HepG2 (cell line): ENCODE results near the gene S1PR2. TPM values are rescaled to one million over a fixed set of nuclear protein-coding genes. Genes with fewer than 3 reads are reported as not detected.
A peak's percentile ranks its signal among the peaks of the same experiment; 100 is the strongest.

Experiments used
- ATAC-seq: fragments of 200-7000 bp; cut with Tn5 transposase; 3 replicates; pipeline ENCODE4 v1.9.1; 2020; ENCODE audit warnings: mild to moderate bottlenecking, moderate library complexity
- BruUV-seq: library from RNA; stranded (reverse); fragments of 400-500 nt; replicated peaks from 2 replicates; lab custom pipeline; 2021; lab: Mats Ljungman, UMichigan
- CTCF ChIA-PET: fragments of 300-600 bp; formaldehyde crosslinking; extraction: SDS; loops from one replicate; lab custom pipeline; 2021; ENCODE audit warnings: low total read pairs, inconsistent platforms, low intra/inter-chr PET ratio; lab: Yijun Ruan, JAX
- POLR2A ChIA-PET: fragments of 350-600 bp; sonication (Branson Sonifier 250); formaldehyde crosslinking; loops from one replicate; lab custom pipeline; 2020; ENCODE audit warnings: antibody characterized with exemption, inconsistent platforms; lab: Yijun Ruan, JAX
- DNase-seq: peaks from one replicate; pipeline ENCODE4 v3.0.0-alpha.2; 2015; ENCODE audit warnings: low spot score
- FAIRE-seq: peaks from 3 replicates; lab custom pipeline; 2011; peaks lifted over from hg19 to GRCh38; lab: Jason Lieb, UNC
- H2AFZ ChIP-seq: one replicate; pipeline ENCODE4 v1.6.1; 2011; ENCODE audit warnings: low read length, inconsistent platforms
- H3K27ac ChIP-seq: fragments of 300-600 bp; 3 replicates; pipeline ENCODE4 v1.8.0; 2011; ENCODE audit warnings: mixed run types, mild to moderate bottlenecking, mixed read lengths, low read length, inconsistent platforms; ENCODE audit not compliant: insufficient read depth; ENCODE audit errors: extremely low read length
- H3K27me3 ChIP-seq, 2 experiments: fragments of 200-600 bp in 1 of 2; 2 replicates in 1 of 2; 3 replicates in 1 of 2; pipeline versions ENCODE4 v1.6.0 to v1.8.0; 2011; ENCODE audit warnings: low read length in 2 of 2, mild to moderate bottlenecking in 2 of 2, moderate library complexity in 2 of 2, inconsistent platforms in 1 of 2; ENCODE audit not compliant: insufficient read depth in 2 of 2, control insufficient read depth in 1 of 2
- H3K36me3 ChIP-seq, 2 experiments: fragments of 200-600 bp in 1 of 2; replicated peaks in 1 of 2; 2 replicates in 1 of 2; 3 replicates in 1 of 2; pipeline versions ENCODE4 v1.5.1 to v1.8.0; 2011; ENCODE audit warnings: low read length in 2 of 2, inconsistent platforms in 1 of 2; ENCODE audit not compliant: insufficient read depth in 2 of 2, control insufficient read depth in 1 of 2
- H3K4me1 ChIP-seq: 2 replicates; pipeline ENCODE4 v1.5.1; 2012; ENCODE audit warnings: low read length, inconsistent platforms; ENCODE audit not compliant: insufficient read depth
- H3K4me2 ChIP-seq: 2 replicates; pipeline ENCODE4 v1.6.0; 2011; ENCODE audit warnings: low read depth, low read length, inconsistent platforms
- H3K4me3 ChIP-seq, 3 experiments: fragments of 200-600 bp in 1 of 3; sonication (generic), shearing (Covaris generic) in 1 of 3; replicated peaks in 1 of 3; 2 replicates each; pipeline ENCODE4 v1.5.1; 2011 to 2016; ENCODE audit warnings: low read length in 3 of 3, inconsistent platforms in 2 of 3, low read depth in 2 of 3, mild to moderate bottlenecking in 2 of 3, control low read depth in 1 of 3, mixed read lengths in 1 of 3; ENCODE audit not compliant: insufficient read depth in 1 of 3
- H3K79me2 ChIP-seq: one replicate; pipeline ENCODE4 v1.6.1; 2011; ENCODE audit warnings: low read length, inconsistent platforms; ENCODE audit not compliant: insufficient read depth
- H3K9ac ChIP-seq: 2 replicates; pipeline ENCODE4 v1.6.0; 2011; ENCODE audit warnings: mild to moderate bottlenecking, low read depth, low read length, inconsistent platforms; ENCODE audit not compliant: insufficient read depth
- H3K9me3 ChIP-seq: 2 replicates; pipeline ENCODE4 v1.5.1; 2012; ENCODE audit warnings: mild to moderate bottlenecking, low read length
- H4K20me1 ChIP-seq: 2 replicates; pipeline ENCODE4 v1.6.0; 2011; ENCODE audit warnings: inconsistent platforms, mild to moderate bottlenecking, low read length, moderate library complexity; ENCODE audit not compliant: insufficient read depth
- AGO2 ChIP-seq: fragments of 200-400 bp; formaldehyde crosslinking; optimal IDR thresholded peaks from 2 replicates; pipeline ENCODE3; 2017; ENCODE audit warnings: mild to moderate bottlenecking, low read depth, low read length, moderate library complexity
- HNRNPLL ChIP-seq: fragments of 200-400 bp; formaldehyde crosslinking; IDR thresholded peaks from 2 replicates; pipeline ENCODE4 v1.6.1; 2017; ENCODE audit warnings: mild to moderate bottlenecking, low read depth, low read length; ENCODE audit not compliant: poor library complexity, severe bottlenecking
- KAT2B ChIP-seq: fragments of 150-350 bp; IDR thresholded peaks from 2 replicates; pipeline ENCODE4 v1.6.1; 2014; ENCODE audit warnings: low read depth, low read length, borderline replicate concordance
- KDM3A ChIP-seq: IDR thresholded peaks from 2 replicates; pipeline ENCODE4 v1.6.1; 2018; ENCODE audit warnings: low read depth, missing compliant biosample characterization
- NONO ChIP-seq, 2 experiments: fragments of 450-650 bp in 1 of 2; sonication (generic) in 1 of 2; formaldehyde crosslinking in 1 of 2; IDR thresholded peaks in 1 of 2; conservative IDR thresholded peaks in 1 of 2; 2 replicates each; pipeline versions ENCODE4 v1.6.1 to v1.8.0; 2017 to 2022; ENCODE audit warnings: mild to moderate bottlenecking in 1 of 2, missing genetic modification reagents in 1 of 2, moderate library complexity in 1 of 2
- RAD21 ChIP-seq: fragments of 450-650 bp; formaldehyde crosslinking; IDR thresholded peaks from 2 replicates; pipeline ENCODE4 v1.5.0; 2020; ENCODE audit warnings: mild to moderate bottlenecking
- SAP130 ChIP-seq: IDR thresholded peaks from 2 replicates; pipeline ENCODE4 v1.6.1; 2016; ENCODE audit warnings: low read depth
- SMC3 ChIP-seq: IDR thresholded peaks from 2 replicates; pipeline ENCODE4 v1.6.1; 2011; ENCODE audit warnings: low read length, improper control_type of control experiment
- SP1 ChIP-seq, 2 experiments: fragments of 450-650 bp in 1 of 2; sonication (generic) in 1 of 2; formaldehyde crosslinking in 1 of 2; IDR thresholded peaks; 2 replicates each; pipeline versions ENCODE4 v1.4.0 to v1.6.1; 2016 to 2020; ENCODE audit warnings: missing genetic modification reagents in 1 of 2
- SP2 ChIP-seq: sonication (generic); formaldehyde crosslinking; IDR thresholded peaks from 2 replicates; pipeline ENCODE4 v1.5.1; 2020; ENCODE audit warnings: mild to moderate bottlenecking, missing genetic modification reagents
- STAG1 ChIP-seq: sonication (generic); formaldehyde crosslinking; IDR thresholded peaks from 2 replicates; pipeline ENCODE4 v1.4.0; 2020; ENCODE audit warnings: missing genetic modification reagents
- ZGPAT ChIP-seq: IDR thresholded peaks from 2 replicates; pipeline ENCODE4 v1.6.1; 2016; ENCODE audit warnings: mild to moderate bottlenecking
- ZNF362 ChIP-seq: sonication (generic); formaldehyde crosslinking; IDR thresholded peaks from 2 replicates; pipeline ENCODE4 v1.4.0; 2020; ENCODE audit warnings: missing genetic modification reagents, mild to moderate bottlenecking, borderline replicate concordance
- ZNF687 ChIP-seq: sonication (generic); formaldehyde crosslinking; IDR thresholded peaks from 2 replicates; pipeline ENCODE4 v1.5.1; 2020; ENCODE audit warnings: mild to moderate bottlenecking, missing genetic modification reagents, moderate library complexity
- WGBS: methylation state at CpG from one replicate; pipeline ENCODE4 v1.1.6; 2017; ENCODE audit warnings: low lambda C conversion rate; 5-methylcytosine and 5-hydroxymethylcytosine counted together
- in situ Hi-C: cut with HindIII; loops from 2 replicates; pipeline ENCODE4 v1.10.0; 2017; ENCODE audit warnings: low pct_unique_long_range_greater_than_20kb; ENCODE audit not compliant: extremely low pct_ligation_motif_present
- intact Hi-C: fragments of 100-400 bp; cut with micrococcal nuclease; formaldehyde crosslinking; loops from one replicate; pipeline ENCODE4 v1.10.0; 2022; ENCODE audit not compliant: unreplicated experiment
- polyA plus RNA-seq, 8 experiments: library from polyadenylated mRNA; depleted of rRNA in 3 of 8; stranded (reverse) in 7 of 8; unstranded in 1 of 8; fragments of >200 nt; fragmentation: Illumina TruSeq in 4 of 8; extraction: Trizol in 4 of 8; gene quantifications; 2 replicates each; pipeline versions ENCODE4 v1.2.1 to v1.2.3, GENCODE V29; 2011 to 2016; ENCODE audit warnings: low read depth in 4 of 8, missing spikeins in 1 of 8, mixed read lengths in 1 of 8; ENCODE audit not compliant: insufficient read depth in 1 of 8
- total RNA-seq, 5 experiments: library from RNA; depleted of rRNA; stranded (reverse); fragments of >200 nt; fragmentation: Illumina TruSeq; extraction: Trizol; gene quantifications; 2 replicates each; pipeline ENCODE4 v1.2.3, GENCODE V29; 2016; ENCODE audit warnings: low read depth in 1 of 5
- TF ChIP-seq, protein P1 (sequence below): sonication (generic); formaldehyde crosslinking; IDR thresholded peaks from 2 replicates; pipeline ENCODE4 v1.5.1; 2020; ENCODE audit warnings: missing genetic modification reagents, mild to moderate bottlenecking, borderline replicate concordance

The S1PR2 gene
- total and polyA plus RNA-seq, 2 of the 13 experiments (the other 11 are each of a cell fraction or from before 2014, with no cell fraction given), result 0.91 to 1.3 TPM

GRCh38 chr19:10259162-10259905 lies 28.2 kb upstream of the S1PR2 start:
- WGBS, result 64% methylated on average over 19 of the region's 32 CpGs
- FAIRE-seq (peak; percentile 77), ATAC-seq (peak; percentile 71), DNase-seq (peak; percentile 88)
- no peaks in the 10 kb centered on the region for H3K9me3 ChIP-seq
- POLR2A ChIA-PET, result interaction anchor here (0.6 to 5.4 kb wide), 13 partner anchors 11 to 144 kb away, joined by 3 to 71 read pairs (median 4); partner anchors contain the start of genes CDC37, ICAM1, ICAM5 and TYK2
- in situ Hi-C loops, result no loop called here
- CTCF ChIA-PET, result interaction anchor here (1.3 to 3.6 kb wide), 2 partner anchors 130 to 132 kb away, joined by 13 to 24 read pairs; no protein-coding TSS in a partner anchor
- H3K79me2 ChIP-seq, result no peaks in the 10 kb centered on the region
- no peaks in the 10 kb centered on the region for H3K27me3 ChIP-seq
- H3K4me1 ChIP-seq, result peaks cover 51% of the 10 kb centered on the region
- no peak overlapping the region for H3K4me3 ChIP-seq
- H2AFZ ChIP-seq, result no peak overlapping the region
- H4K20me1 ChIP-seq, result no peaks in the 10 kb centered on the region
- intact Hi-C loops, result loop anchor here (1.0 kb wide), 1 partner anchor 130 kb away; no protein-coding TSS in a partner anchor
- H3K4me2 ChIP-seq, result no peak overlapping the region
- no TSS peak for BruUV-seq
- H3K36me3 ChIP-seq, result peaks cover 12 to 33% of the 10 kb centered on the region in 2 experiments
- no peak overlapping the region for H3K27ac ChIP-seq
- H3K9ac ChIP-seq, result no peak overlapping the region
- TF ChIP-seq NONO (IDR thresholded peaks at IDR 0.05) (no peak), NONO (CRISPR knock-in tag; conservative IDR thresholded peaks at IDR 0.05) (peak; percentile 40; the same call in 1 of the 2 replicates), SP1 (IDR thresholded peaks at IDR 0.05) (no peak), SP1 (CRISPR knock-in tag; IDR thresholded peaks at IDR 0.05) (0 out of 2 replicates have a peak, but pooled peaks have one; percentile 41), ZNF687 (peak; percentile 39; the same call in 1 of the 2 replicates), ZGPAT (no peak), STAG1 (peak; percentile 85), KDM3A (CRISPR knock-in tag) (0 out of 2 replicates have a peak, but pooled peaks have one; percentile 44), ZNF362 (CRISPR knock-in tag) (peak; percentile 96; the same call in 1 of the 2 replicates), SP2 (CRISPR knock-in tag) (peak; percentile 19; the same call in 1 of the 2 replicates), SMC3 (peak; percentile 77), AGO2 (peak; percentile 75), KAT2B (no peak), SAP130 (CRISPR knock-in tag) (peak; percentile 20; the same call in 1 of the 2 replicates), HNRNPLL (peak; percentile 38), RAD21 (CRISPR knock-in tag) (peak; percentile 63)
- TF ChIP-seq, protein P1, sequence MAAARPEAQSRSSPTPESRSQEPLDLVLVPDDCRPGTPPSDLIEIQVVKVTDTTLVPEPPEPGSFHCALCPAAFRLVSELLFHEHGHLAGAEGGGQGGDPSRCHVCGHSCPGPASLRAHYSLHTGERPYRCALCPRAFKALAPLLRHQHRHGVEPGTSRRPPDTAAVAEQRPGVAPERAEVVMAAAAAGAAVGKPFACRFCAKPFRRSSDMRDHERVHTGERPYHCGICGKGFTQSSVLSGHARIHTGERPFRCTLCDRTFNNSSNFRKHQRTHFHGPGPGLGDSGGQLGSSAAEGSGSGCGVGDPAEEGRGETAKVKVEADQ (CRISPR knock-in tag), result no peak
